GM23338 (cell line): Measurements from ENCODE around the gene FERMT3. TPM values are rescaled to one million over a fixed set of nuclear protein-coding genes. Genes with fewer than 3 reads are reported as not detected.

ENCODE experiments used
- ATAC-seq: fragments of 200-7000 bp; cut with Tn5 transposase; 3 replicates; pipeline ENCODE4 v1.9.1; 2020
- DNase-seq: peaks from one replicate; pipeline ENCODE4 v3.0.0-alpha.2; 2015; ENCODE audit warnings: low spot score
- H2AFZ ChIP-seq: fragments of 200-600 bp; sonication (generic); 2 replicates; pipeline ENCODE4 v1.8.0; 2016; ENCODE audit warnings: antibody characterized with exemption, mild to moderate bottlenecking, moderate library complexity
- H3F3A ChIP-seq: fragments of 200-600 bp; sonication (generic); replicated peaks from 2 replicates; pipeline ENCODE4 v1.8.0; 2017; ENCODE audit warnings: antibody characterized with exemption, mixed run types, low read depth
- H3K27ac ChIP-seq: fragments of 200-600 bp; sonication (generic); 2 replicates; pipeline ENCODE4 v1.6.1; 2016; ENCODE audit warnings: low read depth
- H3K27me3 ChIP-seq: fragments of 200-600 bp; sonication (generic); 2 replicates; pipeline ENCODE4 v1.8.0; 2016; ENCODE audit warnings: mild to moderate bottlenecking, mixed run types, moderate library complexity; ENCODE audit not compliant: insufficient read depth
- H3K36me3 ChIP-seq: fragments of 200-600 bp; sonication (generic); 2 replicates; pipeline ENCODE4 v1.8.0; 2016; ENCODE audit warnings: mild to moderate bottlenecking; ENCODE audit not compliant: insufficient read depth
- H3K4me1 ChIP-seq: fragments of 200-600 bp; sonication (generic); 2 replicates; pipeline ENCODE4 v1.8.0; 2016; ENCODE audit warnings: mild to moderate bottlenecking, moderate library complexity; ENCODE audit not compliant: insufficient read depth
- H3K4me2 ChIP-seq: fragments of 200-600 bp; sonication (generic); 2 replicates; pipeline ENCODE4 v1.7.1; 2017; ENCODE audit warnings: mixed run types
- H3K4me3 ChIP-seq: fragments of 200-600 bp; sonication (generic); 2 replicates; pipeline ENCODE4 v1.6.1; 2016; ENCODE audit warnings: mixed run types
- H3K79me2 ChIP-seq: fragments of 200-600 bp; sonication (generic); replicated peaks from 2 replicates; pipeline ENCODE4 v1.8.0; 2017; ENCODE audit warnings: mild to moderate bottlenecking; ENCODE audit not compliant: insufficient read depth
- H3K9me2 ChIP-seq: fragments of 200-600 bp; sonication (generic); 2 replicates; pipeline ENCODE4 v1.8.0; 2017; ENCODE audit not compliant: insufficient read depth
- H4K20me1 ChIP-seq: fragments of 200-600 bp; sonication (generic); replicated peaks from 2 replicates; pipeline ENCODE4 v1.8.0; 2017; ENCODE audit warnings: mild to moderate bottlenecking; ENCODE audit not compliant: insufficient read depth
- H3K27ac Mint-ChIP-seq: 2 replicates; pipeline ENCODE4 v1.8.0; 2020; ENCODE audit warnings: inconsistent platforms, mild to moderate bottlenecking, moderate library complexity, mixed read lengths
- H3K27me3 Mint-ChIP-seq: 3 replicates; pipeline ENCODE4 v1.8.0; 2022; ENCODE audit warnings: low read depth, mild to moderate bottlenecking, moderate library complexity, mixed read lengths, inconsistent platforms; ENCODE audit not compliant: insufficient read depth, poor library complexity
- H3K36me3 Mint-ChIP-seq: 3 replicates; pipeline ENCODE4 v1.8.0; 2021; ENCODE audit warnings: low read depth, mild to moderate bottlenecking, inconsistent platforms, moderate library complexity, mixed read lengths
- H3K4me1 Mint-ChIP-seq: 3 replicates; pipeline ENCODE4 v1.8.0; 2020; ENCODE audit warnings: mild to moderate bottlenecking, inconsistent platforms, mixed read lengths
- H3K4me3 Mint-ChIP-seq: 3 replicates; pipeline ENCODE4 v1.8.0; 2021; ENCODE audit warnings: moderate library complexity, mild to moderate bottlenecking, inconsistent platforms, mixed read lengths
- H3K9me3 Mint-ChIP-seq: 3 replicates; pipeline ENCODE4 v1.8.0; 2020; ENCODE audit warnings: moderate library complexity, mild to moderate bottlenecking, inconsistent platforms, mixed read lengths
- CREB1 ChIP-seq: fragments of 250-450 bp; sonication (Bioruptor Pico); IDR thresholded peaks from 2 replicates; pipeline ENCODE4 v1.5.0; 2020; ENCODE audit warnings: low read depth, mild to moderate bottlenecking, moderate library complexity
- EZH2 ChIP-seq: fragments of 200-600 bp; sonication (generic); IDR thresholded peaks from one replicate; pipeline ENCODE4 v1.8.0; 2017; ENCODE audit warnings: antibody characterized with exemption, mild to moderate bottlenecking, low read depth; ENCODE audit not compliant: unreplicated experiment
- EZH2phosphoT487 ChIP-seq: fragments of 200-600 bp; sonication (generic); IDR thresholded peaks from one replicate; pipeline ENCODE4 v1.8.1; 2018; ENCODE audit warnings: antibody characterized with exemption; ENCODE audit not compliant: unreplicated experiment
- JUNB ChIP-seq: IDR thresholded peaks from one replicate; pipeline ENCODE4 v1.6.1; 2016; ENCODE audit warnings: antibody characterized with exemption; ENCODE audit not compliant: unreplicated experiment
- NANOG ChIP-seq: IDR thresholded peaks from 2 replicates; pipeline ENCODE4 v1.6.1; 2016; ENCODE audit warnings: antibody characterized with exemption, borderline replicate concordance
- POLR2AphosphoS5 ChIP-seq: IDR thresholded peaks from 2 replicates; pipeline ENCODE4 v1.6.1; 2016; ENCODE audit warnings: antibody characterized with exemption, low read depth
- STAT1 ChIP-seq: IDR thresholded peaks from one replicate; pipeline ENCODE4 v1.6.1; 2016; ENCODE audit warnings: antibody characterized with exemption; ENCODE audit not compliant: unreplicated experiment
- ZNF114 ChIP-seq: fragments of 250-450 bp; sonication (Bioruptor Pico); IDR thresholded peaks from 2 replicates; pipeline ENCODE4 v1.5.0; 2020; ENCODE audit warnings: mild to moderate bottlenecking, moderate library complexity
- ZNF331 ChIP-seq: fragments of 250-450 bp; sonication (Bioruptor Pico); IDR thresholded peaks from 2 replicates; pipeline ENCODE4 v1.5.0; 2020; ENCODE audit warnings: low read depth, mild to moderate bottlenecking, moderate library complexity
- polyA plus RNA-seq: library from polyadenylated mRNA; unstranded; fragments of >200 nt; fragmentation: Nextera tagmentation; extraction: Ambion mirVana; gene quantifications from 2 replicates; pipeline ENCODE4 v1.2.1, GENCODE V29; 2016
- total RNA-seq: library from RNA; depleted of rRNA; stranded (reverse); fragments of >200 nt; shearing (Covaris generic); gene quantifications from 2 replicates; pipeline ENCODE4 v1.2.3, GENCODE V29; 2014
- TF ChIP-seq, protein P1 (sequence below): IDR thresholded peaks from one replicate; pipeline ENCODE4 v1.6.1; 2018; ENCODE audit warnings: antibody characterized with exemption; ENCODE audit not compliant: unreplicated experiment
- TF ChIP-seq, protein P2 (sequence below), 2 experiments: fragments of 200-600 bp in 1 of 2; sonication (generic) in 1 of 2; conservative IDR thresholded peaks; 2 replicates each; pipeline versions ENCODE4 v1.5.1 to v1.6.1; 2016 to 2017; ENCODE audit warnings: antibody characterized with exemption in 2 of 2, low read depth in 2 of 2, mild to moderate bottlenecking in 2 of 2, moderate library complexity in 1 of 2
- TF ChIP-seq, protein P3 (sequence below): IDR thresholded peaks from 2 replicates; pipeline ENCODE4 v1.6.1; 2016; ENCODE audit warnings: antibody characterized with exemption
- TF ChIP-seq, protein P4 (sequence below): fragments of 250-450 bp; sonication (Bioruptor Pico); IDR thresholded peaks from 2 replicates; pipeline ENCODE4 v1.5.0; 2020; ENCODE audit warnings: mild to moderate bottlenecking, moderate library complexity

FERMT3 gene
- total and polyA plus RNA-seq, 2 experiments from 2014 or later = 1.5 to 1.6 TPM

DNA sequence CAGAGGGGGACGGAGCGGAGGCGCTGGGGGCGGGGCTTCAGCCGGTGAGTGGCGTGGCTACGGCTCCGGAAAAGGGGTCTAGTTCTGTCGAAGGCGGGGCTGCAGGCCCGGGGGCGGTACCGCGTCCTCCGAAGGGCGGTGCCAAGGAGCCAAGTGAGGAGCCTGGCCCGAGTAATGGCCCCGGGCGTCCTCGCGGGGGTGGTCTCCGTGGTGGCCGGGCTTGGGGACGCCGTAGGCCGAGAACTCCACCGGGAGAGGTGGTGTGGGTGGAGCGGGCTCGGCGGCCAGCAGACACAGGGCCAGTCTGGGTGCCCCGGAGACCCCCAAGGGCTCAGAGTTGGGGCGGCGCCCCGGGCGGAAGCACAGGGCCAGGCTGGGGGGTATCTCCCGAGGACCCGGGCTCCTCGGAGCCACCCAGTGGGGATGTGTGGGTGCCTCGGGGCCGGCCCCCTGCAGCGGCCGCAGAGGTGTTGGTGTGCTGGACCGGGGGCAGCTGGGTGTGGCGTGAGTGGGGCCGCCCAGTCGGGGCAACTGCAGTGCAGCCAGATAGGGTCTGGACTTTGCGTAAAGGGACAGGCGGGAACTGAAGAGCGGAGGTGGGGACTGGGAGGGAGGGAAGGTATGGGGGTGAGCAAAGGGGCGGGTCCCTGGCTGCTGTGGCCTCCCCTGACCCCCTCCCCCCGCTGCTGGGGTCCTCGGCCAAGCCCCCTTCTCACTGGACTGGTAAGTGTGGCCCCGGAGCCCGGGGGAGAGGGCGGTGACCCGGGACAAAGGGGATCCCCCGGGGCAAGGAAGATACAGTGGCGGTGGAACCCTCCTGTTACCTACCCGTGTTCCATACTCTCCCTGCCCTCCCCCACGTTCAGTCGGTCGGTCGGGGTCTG is 35.2 kb downstream of the FERMT3 start:
- H3K4me1 ChIP-seq = peaks cover 17% of the 10 kb centered on the region; the same call in 1 of the 2 replicates
- H3K9me2 ChIP-seq = no peaks in the 10 kb centered on the region
- H3K27me3 ChIP-seq = no peaks in the 10 kb centered on the region
- Mint-ChIP-seq H3K4me3 (peak overlapping the region; percentile 93), H3K27me3 (peaks cover 28% of the 10 kb centered on the region), H3K9me3 (no peaks in the 10 kb centered on the region), H3K36me3 (peaks cover 24% of the 10 kb centered on the region), H3K27ac (peak overlapping the region; percentile 98), H3K4me1 (peaks cover 27% of the 10 kb centered on the region)
- H3K36me3 ChIP-seq = no peaks in the 10 kb centered on the region
- H3K4me3 ChIP-seq = peak overlapping the region; percentile 97
- peaks cover 28% of the 10 kb centered on the region for H3F3A ChIP-seq
- H4K20me1 ChIP-seq = no peaks in the 10 kb centered on the region; the same call in 1 of the 2 replicates
- H3K4me2 ChIP-seq = peak overlapping the region; percentile 96
- ATAC-seq = peak; percentile 72
- H3K27ac ChIP-seq = peak overlapping the region; percentile 86; the same call in 1 of the 2 replicates
- TF ChIP-seq, protein P1, sequence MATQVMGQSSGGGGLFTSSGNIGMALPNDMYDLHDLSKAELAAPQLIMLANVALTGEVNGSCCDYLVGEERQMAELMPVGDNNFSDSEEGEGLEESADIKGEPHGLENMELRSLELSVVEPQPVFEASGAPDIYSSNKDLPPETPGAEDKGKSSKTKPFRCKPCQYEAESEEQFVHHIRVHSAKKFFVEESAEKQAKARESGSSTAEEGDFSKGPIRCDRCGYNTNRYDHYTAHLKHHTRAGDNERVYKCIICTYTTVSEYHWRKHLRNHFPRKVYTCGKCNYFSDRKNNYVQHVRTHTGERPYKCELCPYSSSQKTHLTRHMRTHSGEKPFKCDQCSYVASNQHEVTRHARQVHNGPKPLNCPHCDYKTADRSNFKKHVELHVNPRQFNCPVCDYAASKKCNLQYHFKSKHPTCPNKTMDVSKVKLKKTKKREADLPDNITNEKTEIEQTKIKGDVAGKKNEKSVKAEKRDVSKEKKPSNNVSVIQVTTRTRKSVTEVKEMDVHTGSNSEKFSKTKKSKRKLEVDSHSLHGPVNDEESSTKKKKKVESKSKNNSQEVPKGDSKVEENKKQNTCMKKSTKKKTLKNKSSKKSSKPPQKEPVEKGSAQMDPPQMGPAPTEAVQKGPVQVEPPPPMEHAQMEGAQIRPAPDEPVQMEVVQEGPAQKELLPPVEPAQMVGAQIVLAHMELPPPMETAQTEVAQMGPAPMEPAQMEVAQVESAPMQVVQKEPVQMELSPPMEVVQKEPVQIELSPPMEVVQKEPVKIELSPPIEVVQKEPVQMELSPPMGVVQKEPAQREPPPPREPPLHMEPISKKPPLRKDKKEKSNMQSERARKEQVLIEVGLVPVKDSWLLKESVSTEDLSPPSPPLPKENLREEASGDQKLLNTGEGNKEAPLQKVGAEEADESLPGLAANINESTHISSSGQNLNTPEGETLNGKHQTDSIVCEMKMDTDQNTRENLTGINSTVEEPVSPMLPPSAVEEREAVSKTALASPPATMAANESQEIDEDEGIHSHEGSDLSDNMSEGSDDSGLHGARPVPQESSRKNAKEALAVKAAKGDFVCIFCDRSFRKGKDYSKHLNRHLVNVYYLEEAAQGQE = no peak
- TF ChIP-seq POLR2AphosphoS5 (peak; percentile 67; the same call in 1 of the 2 replicates), JUNB (no peak), CREB1 (CRISPR knock-in tag) (no peak), EZH2phosphoT487 (no peak), STAT1 (no peak), EZH2 (no peak), ZNF331 (CRISPR knock-in tag) (no peak), NANOG (no peak), ZNF114 (CRISPR knock-in tag) (no peak)
- TF ChIP-seq, protein P2, sequence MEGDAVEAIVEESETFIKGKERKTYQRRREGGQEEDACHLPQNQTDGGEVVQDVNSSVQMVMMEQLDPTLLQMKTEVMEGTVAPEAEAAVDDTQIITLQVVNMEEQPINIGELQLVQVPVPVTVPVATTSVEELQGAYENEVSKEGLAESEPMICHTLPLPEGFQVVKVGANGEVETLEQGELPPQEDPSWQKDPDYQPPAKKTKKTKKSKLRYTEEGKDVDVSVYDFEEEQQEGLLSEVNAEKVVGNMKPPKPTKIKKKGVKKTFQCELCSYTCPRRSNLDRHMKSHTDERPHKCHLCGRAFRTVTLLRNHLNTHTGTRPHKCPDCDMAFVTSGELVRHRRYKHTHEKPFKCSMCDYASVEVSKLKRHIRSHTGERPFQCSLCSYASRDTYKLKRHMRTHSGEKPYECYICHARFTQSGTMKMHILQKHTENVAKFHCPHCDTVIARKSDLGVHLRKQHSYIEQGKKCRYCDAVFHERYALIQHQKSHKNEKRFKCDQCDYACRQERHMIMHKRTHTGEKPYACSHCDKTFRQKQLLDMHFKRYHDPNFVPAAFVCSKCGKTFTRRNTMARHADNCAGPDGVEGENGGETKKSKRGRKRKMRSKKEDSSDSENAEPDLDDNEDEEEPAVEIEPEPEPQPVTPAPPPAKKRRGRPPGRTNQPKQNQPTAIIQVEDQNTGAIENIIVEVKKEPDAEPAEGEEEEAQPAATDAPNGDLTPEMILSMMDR (conservative IDR thresholded peaks at IDR 0.05; ENCODE audit: low read depth in 2 of 2) = no peak
- TF ChIP-seq, protein P3, sequence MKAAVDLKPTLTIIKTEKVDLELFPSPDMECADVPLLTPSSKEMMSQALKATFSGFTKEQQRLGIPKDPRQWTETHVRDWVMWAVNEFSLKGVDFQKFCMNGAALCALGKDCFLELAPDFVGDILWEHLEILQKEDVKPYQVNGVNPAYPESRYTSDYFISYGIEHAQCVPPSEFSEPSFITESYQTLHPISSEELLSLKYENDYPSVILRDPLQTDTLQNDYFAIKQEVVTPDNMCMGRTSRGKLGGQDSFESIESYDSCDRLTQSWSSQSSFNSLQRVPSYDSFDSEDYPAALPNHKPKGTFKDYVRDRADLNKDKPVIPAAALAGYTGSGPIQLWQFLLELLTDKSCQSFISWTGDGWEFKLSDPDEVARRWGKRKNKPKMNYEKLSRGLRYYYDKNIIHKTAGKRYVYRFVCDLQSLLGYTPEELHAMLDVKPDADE = 0 out of 2 replicates have a peak, but pooled peaks have one; percentile 10
- TF ChIP-seq, protein P4, sequence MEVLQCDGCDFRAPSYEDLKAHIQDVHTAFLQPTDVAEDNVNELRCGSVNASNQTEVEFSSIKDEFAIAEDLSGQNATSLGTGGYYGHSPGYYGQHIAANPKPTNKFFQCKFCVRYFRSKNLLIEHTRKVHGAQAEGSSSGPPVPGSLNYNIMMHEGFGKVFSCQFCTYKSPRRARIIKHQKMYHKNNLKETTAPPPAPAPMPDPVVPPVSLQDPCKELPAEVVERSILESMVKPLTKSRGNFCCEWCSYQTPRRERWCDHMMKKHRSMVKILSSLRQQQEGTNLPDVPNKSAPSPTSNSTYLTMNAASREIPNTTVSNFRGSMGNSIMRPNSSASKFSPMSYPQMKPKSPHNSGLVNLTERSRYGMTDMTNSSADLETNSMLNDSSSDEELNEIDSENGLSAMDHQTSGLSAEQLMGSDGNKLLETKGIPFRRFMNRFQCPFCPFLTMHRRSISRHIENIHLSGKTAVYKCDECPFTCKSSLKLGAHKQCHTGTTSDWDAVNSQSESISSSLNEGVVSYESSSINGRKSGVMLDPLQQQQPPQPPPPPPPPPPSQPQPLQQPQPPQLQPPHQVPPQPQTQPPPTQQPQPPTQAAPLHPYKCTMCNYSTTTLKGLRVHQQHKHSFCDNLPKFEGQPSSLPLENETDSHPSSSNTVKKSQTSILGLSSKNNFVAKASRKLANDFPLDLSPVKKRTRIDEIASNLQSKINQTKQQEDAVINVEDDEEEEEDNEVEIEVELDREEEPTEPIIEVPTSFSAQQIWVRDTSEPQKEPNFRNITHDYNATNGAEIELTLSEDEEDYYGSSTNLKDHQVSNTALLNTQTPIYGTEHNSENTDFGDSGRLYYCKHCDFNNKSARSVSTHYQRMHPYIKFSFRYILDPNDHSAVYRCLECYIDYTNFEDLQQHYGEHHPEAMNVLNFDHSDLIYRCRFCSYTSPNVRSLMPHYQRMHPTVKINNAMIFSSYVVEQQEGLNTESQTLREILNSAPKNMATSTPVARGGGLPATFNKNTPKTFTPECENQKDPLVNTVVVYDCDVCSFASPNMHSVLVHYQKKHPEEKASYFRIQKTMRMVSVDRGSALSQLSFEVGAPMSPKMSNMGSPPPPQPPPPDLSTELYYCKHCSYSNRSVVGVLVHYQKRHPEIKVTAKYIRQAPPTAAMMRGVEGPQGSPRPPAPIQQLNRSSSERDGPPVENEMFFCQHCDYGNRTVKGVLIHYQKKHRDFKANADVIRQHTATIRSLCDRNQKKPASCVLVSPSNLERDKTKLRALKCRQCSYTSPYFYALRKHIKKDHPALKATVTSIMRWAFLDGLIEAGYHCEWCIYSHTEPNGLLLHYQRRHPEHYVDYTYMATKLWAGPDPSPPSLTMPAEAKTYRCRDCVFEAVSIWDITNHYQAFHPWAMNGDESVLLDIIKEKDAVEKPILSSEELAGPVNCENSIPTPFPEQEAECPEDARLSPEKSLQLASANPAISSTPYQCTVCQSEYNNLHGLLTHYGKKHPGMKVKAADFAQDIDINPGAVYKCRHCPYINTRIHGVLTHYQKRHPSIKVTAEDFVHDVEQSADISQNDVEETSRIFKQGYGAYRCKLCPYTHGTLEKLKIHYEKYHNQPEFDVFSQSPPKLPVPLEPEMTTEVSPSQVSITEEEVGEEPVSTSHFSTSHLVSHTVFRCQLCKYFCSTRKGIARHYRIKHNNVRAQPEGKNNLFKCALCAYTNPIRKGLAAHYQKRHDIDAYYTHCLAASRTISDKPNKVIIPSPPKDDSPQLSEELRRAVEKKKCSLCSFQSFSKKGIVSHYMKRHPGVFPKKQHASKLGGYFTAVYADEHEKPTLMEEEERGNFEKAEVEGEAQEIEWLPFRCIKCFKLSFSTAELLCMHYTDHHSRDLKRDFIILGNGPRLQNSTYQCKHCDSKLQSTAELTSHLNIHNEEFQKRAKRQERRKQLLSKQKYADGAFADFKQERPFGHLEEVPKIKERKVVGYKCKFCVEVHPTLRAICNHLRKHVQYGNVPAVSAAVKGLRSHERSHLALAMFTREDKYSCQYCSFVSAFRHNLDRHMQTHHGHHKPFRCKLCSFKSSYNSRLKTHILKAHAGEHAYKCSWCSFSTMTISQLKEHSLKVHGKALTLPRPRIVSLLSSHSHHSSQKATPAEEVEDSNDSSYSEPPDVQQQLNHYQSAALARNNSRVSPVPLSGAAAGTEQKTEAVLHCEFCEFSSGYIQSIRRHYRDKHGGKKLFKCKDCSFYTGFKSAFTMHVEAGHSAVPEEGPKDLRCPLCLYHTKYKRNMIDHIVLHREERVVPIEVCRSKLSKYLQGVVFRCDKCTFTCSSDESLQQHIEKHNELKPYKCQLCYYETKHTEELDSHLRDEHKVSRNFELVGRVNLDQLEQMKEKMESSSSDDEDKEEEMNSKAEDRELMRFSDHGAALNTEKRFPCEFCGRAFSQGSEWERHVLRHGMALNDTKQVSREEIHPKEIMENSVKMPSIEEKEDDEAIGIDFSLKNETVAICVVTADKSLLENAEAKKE = no peak
- peaks cover 26% of the 10 kb centered on the region for H3K79me2 ChIP-seq
- DNase-seq = peak; percentile 99
- no peak overlapping the region for H2AFZ ChIP-seq
